Liver (tissue), 9 donors: Measurements from ENCODE around the gene CITED2. TPM values are rescaled to one million over a fixed set of nuclear protein-coding genes. Genes with fewer than 3 reads are reported as not detected.

Experiments
- DNase-seq: peaks from one replicate; pipeline ENCODE4 v3.0.0-alpha.2; 2017; ENCODE audit warnings: low spot score
- H3K27ac ChIP-seq, 2 donors: one replicate each; pipeline ENCODE4 v1.7.0; 2013; ENCODE audit warnings: inconsistent platforms in 2 of 2, low read length in 2 of 2, control low read depth in 1 of 2, low read depth in 1 of 2, mild to moderate bottlenecking in 1 of 2
- H3K27me3 ChIP-seq, 4 donors: one replicate each; pipeline versions ENCODE4 v1.6.1 to v1.7.0; 2013; ENCODE audit warnings: low read length in 3 of 4, inconsistent platforms in 1 of 4, mild to moderate bottlenecking in 1 of 4, moderate library complexity in 1 of 4; ENCODE audit not compliant: control insufficient read depth in 4 of 4, insufficient read depth in 4 of 4
- H3K36me3 ChIP-seq, 4 donors: one replicate each; pipeline versions ENCODE4 v1.6.1 to v1.7.0; 2013; ENCODE audit warnings: low read length in 3 of 4, mild to moderate bottlenecking in 3 of 4, low read depth in 1 of 4, moderate library complexity in 1 of 4; ENCODE audit not compliant: control insufficient read depth in 4 of 4, insufficient read depth in 3 of 4
- H3K4me1 ChIP-seq, 4 donors: one replicate each; pipeline versions ENCODE4 v1.6.1 to v1.7.0; 2013; ENCODE audit warnings: low read length in 3 of 4, mild to moderate bottlenecking in 3 of 4, moderate library complexity in 1 of 4; ENCODE audit not compliant: control insufficient read depth in 4 of 4, insufficient read depth in 4 of 4
- H3K4me3 ChIP-seq, 3 donors: one replicate each; pipeline versions ENCODE4 v1.6.1 to v1.7.0; 2013; ENCODE audit warnings: low read length in 3 of 3, control low read depth in 1 of 3, low read depth in 1 of 3, mild to moderate bottlenecking in 1 of 3
- H3K9ac ChIP-seq, 2 donors: one replicate each; pipeline ENCODE4 v1.7.0; 2013; ENCODE audit warnings: low read length in 2 of 2, mild to moderate bottlenecking in 2 of 2, moderate library complexity in 2 of 2, control low read depth in 1 of 2, low read depth in 1 of 2
- H3K9me3 ChIP-seq, 4 donors: one replicate each; pipeline versions ENCODE4 v1.6.1 to v1.7.0; 2013; ENCODE audit warnings: low read length in 3 of 4; ENCODE audit not compliant: control insufficient read depth in 4 of 4
- EGR1 ChIP-seq, 2 donors: IDR thresholded peaks; 2 replicates each; pipeline ENCODE4 v1.6.1; 2016 to 2018; ENCODE audit warnings: antibody characterized with exemption in 2 of 2, low read depth in 2 of 2
- FOXA1 ChIP-seq: IDR thresholded peaks from 2 replicates; pipeline ENCODE4 v1.6.1; 2016; ENCODE audit warnings: antibody characterized with exemption
- FOXA2 ChIP-seq: IDR thresholded peaks from 2 replicates; pipeline ENCODE4 v1.6.1; 2016; ENCODE audit warnings: antibody characterized with exemption
- GABPA ChIP-seq, 2 donors: IDR thresholded peaks in 1 of 2; conservative IDR thresholded peaks in 1 of 2; 2 replicates each; pipeline ENCODE4 v1.6.1; 2016; ENCODE audit warnings: antibody characterized with exemption in 2 of 2, mild to moderate bottlenecking in 1 of 2, moderate library complexity in 1 of 2
- HNF4A ChIP-seq, 2 donors: conservative IDR thresholded peaks; 2 replicates each; pipeline ENCODE4 v1.6.1; 2016; ENCODE audit warnings: antibody characterized with exemption in 2 of 2, mild to moderate bottlenecking in 2 of 2
- HNF4G ChIP-seq: IDR thresholded peaks from 2 replicates; pipeline ENCODE4 v1.6.1; 2016; ENCODE audit warnings: antibody characterized with exemption
- JUND ChIP-seq, 2 donors: IDR thresholded peaks; 2 replicates each; pipeline ENCODE4 v1.6.1; 2016; ENCODE audit warnings: antibody characterized with exemption in 2 of 2
- NR2F2 ChIP-seq: IDR thresholded peaks from 2 replicates; pipeline ENCODE4 v1.6.1; 2016; ENCODE audit warnings: antibody characterized with exemption
- RAD21 ChIP-seq, 2 donors: IDR thresholded peaks; 2 replicates each; pipeline ENCODE4 v1.6.1; 2016; ENCODE audit warnings: antibody characterized with exemption in 2 of 2, mild to moderate bottlenecking in 2 of 2
- RXRA ChIP-seq, 2 donors: IDR thresholded peaks; 2 replicates each; pipeline ENCODE4 v1.6.1; 2017 to 2018; ENCODE audit warnings: antibody characterized with exemption in 2 of 2, mild to moderate bottlenecking in 1 of 2
- SP1 ChIP-seq: IDR thresholded peaks from 2 replicates; pipeline ENCODE4 v1.6.1; 2018; ENCODE audit warnings: antibody characterized with exemption, mild to moderate bottlenecking
- TAF1 ChIP-seq: conservative IDR thresholded peaks from 2 replicates; pipeline ENCODE4 v1.6.1; 2016; ENCODE audit warnings: antibody characterized with exemption, mild to moderate bottlenecking
- YY1 ChIP-seq: IDR thresholded peaks from 2 replicates; pipeline ENCODE4 v1.6.1; 2016; ENCODE audit warnings: antibody characterized with exemption, mild to moderate bottlenecking
- WGBS: extraction: QIAGEN DNeasy Blood & Tissue Kit; methylation state at CpG from one replicate; pipeline ENCODE4 v1.1.7; 2013; 5-methylcytosine and 5-hydroxymethylcytosine counted together
- polyA plus RNA-seq, 2 donors: library from polyadenylated mRNA; stranded (reverse) in 1 of 2; unstranded in 1 of 2; fragments of 200-250 nt in 1 of 2; fragments of >200 nt in 1 of 2; fragmentation: Nextera tagmentation in 1 of 2; extraction: Ambion mirVana in 1 of 2; gene quantifications; one replicate each; pipeline versions ENCODE4 v1.2.1 to v1.2.3, GENCODE V29; 2013 to 2015
- total RNA-seq, 2 donors: library from RNA; depleted of rRNA; stranded (reverse); fragments of >200 nt; gene quantifications; one replicate each; pipeline ENCODE4 v1.2.3, GENCODE V29; 2014
- TF ChIP-seq, protein P1 (sequence below): IDR thresholded peaks from 2 replicates; pipeline ENCODE4 v1.6.1; 2016; ENCODE audit warnings: antibody characterized with exemption
- TF ChIP-seq, protein P2 (sequence below): IDR thresholded peaks from 2 replicates; pipeline ENCODE4 v1.6.1; 2016; ENCODE audit warnings: antibody characterized with exemption
- TF ChIP-seq, protein P3 (sequence below): IDR thresholded peaks from 2 replicates; pipeline ENCODE4 v1.6.1; 2016; ENCODE audit warnings: antibody characterized with exemption, mild to moderate bottlenecking
- TF ChIP-seq, protein P4 (sequence below): fragments of 150-350 bp; IDR thresholded peaks from 2 replicates; pipeline ENCODE4 v1.5.1; 2017; ENCODE audit warnings: improper control_type of control experiment, low read depth, low read length; ENCODE audit not compliant: missing input control
- TF ChIP-seq, protein P5 (sequence below): IDR thresholded peaks from 2 replicates; pipeline ENCODE4 v1.6.1; 2016; ENCODE audit warnings: antibody characterized with exemption
- donor health status: healthy.
- donor health status: healthy.
- donor health status: healthy.
- donor health status: healthy.
- donor health status: healthy.

Gene CITED2
- total and polyA plus RNA-seq, 4 donors: 9.9 to 57.1 (median 22.5) TPM

DNA sequence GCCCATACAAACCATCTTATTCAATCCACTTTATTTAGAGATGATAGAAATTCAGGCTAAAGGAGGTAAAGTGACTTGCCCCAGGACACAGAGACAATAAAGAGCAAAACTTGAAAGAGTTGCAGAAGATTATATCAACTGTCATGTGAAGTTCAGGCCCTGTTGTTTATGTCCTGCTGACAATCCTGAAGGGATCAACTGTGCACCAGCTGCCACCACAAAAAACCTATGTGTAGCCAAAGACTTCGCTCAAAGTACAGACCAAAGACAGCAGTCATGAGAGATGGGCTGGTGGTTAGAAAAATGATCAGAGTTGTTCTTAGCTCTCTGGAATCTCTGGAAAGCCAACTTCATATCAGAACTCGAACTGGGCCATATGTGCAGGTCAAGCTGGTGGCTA is 16.0 kb upstream of the CITED2 start:
- Histone ChIP-seq H3K9ac (no peak overlapping the region), H3K27me3 (no peaks in the 10 kb centered on the region), H3K9me3 (no peaks in the 10 kb centered on the region), H3K4me3 (no peak overlapping the region), H3K27ac (no peak overlapping the region), H3K36me3 (no peaks in the 10 kb centered on the region), H3K4me1 (peaks cover 3 to 11% (median 7%) of the 10 kb centered on the region in 4 donors)
- WGBS: 82% methylated on average over 2 of the region's 2 CpGs
- TF ChIP-seq RXRA (IDR thresholded peaks at IDR 0.05): no peak
- DNase-seq: no peak

DNA sequence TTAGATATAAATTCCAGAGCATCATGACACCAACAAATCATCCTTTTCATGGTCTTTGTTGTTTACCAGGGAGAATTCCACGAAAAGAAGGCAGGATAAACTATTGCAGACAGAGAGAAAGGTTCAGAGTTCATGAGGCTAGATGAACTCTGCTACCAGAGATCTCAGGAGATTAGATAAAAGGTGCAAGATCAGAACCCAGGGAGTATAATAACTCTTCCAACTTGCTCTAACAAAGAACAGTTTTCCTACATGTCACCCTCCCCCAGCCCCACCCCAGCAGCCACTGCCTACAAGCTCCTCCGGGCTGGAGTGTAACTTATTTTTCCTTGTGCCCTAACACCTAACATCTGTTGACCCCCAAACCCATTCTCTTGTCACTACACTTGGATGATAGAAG is 13.9 kb upstream of the CITED2 start:
- Histone ChIP-seq H3K4me1 (peaks cover 3 to 11% (median 7%) of the 10 kb centered on the region in 4 donors), H3K9me3 (no peaks in the 10 kb centered on the region), H3K36me3 (no peaks in the 10 kb centered on the region), H3K27ac (no peak overlapping the region), H3K27me3 (no peaks in the 10 kb centered on the region), H3K9ac (no peak overlapping the region), H3K4me3 (no peak overlapping the region)
- 37% methylated on average over 2 of the region's 2 CpGs for WGBS
- no peak for TF ChIP-seq YY1
- no peak for TF ChIP-seq EGR1 (IDR thresholded peaks at IDR 0.05; ENCODE audit: low read depth in 2 of 2)
- TF ChIP-seq, protein P1, sequence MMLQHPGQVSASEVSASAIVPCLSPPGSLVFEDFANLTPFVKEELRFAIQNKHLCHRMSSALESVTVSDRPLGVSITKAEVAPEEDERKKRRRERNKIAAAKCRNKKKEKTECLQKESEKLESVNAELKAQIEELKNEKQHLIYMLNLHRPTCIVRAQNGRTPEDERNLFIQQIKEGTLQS: no peak
- peak; percentile 70 to 78 for TF ChIP-seq RXRA (IDR thresholded peaks at IDR 0.05)
- peak; percentile 25 for TF ChIP-seq HNF4G
- TF ChIP-seq GABPA (IDR thresholded peaks at IDR 0.05 in 1 of 2, conservative IDR thresholded peaks at IDR 0.05 in 1 of 2): no peak
- TF ChIP-seq, protein P2, sequence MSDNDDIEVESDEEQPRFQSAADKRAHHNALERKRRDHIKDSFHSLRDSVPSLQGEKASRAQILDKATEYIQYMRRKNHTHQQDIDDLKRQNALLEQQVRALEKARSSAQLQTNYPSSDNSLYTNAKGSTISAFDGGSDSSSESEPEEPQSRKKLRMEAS: no peak
- no peak for TF ChIP-seq FOXA2
- peak; percentile 69 to 86 for TF ChIP-seq HNF4A (conservative IDR thresholded peaks at IDR 0.05)
- TF ChIP-seq RAD21 (IDR thresholded peaks at IDR 0.05): peak; percentile 29 to 39
- peak in 1 of 2 donors; percentile 55 for TF ChIP-seq JUND (IDR thresholded peaks at IDR 0.05)
- TF ChIP-seq FOXA1: no peak
- TF ChIP-seq, protein P3, sequence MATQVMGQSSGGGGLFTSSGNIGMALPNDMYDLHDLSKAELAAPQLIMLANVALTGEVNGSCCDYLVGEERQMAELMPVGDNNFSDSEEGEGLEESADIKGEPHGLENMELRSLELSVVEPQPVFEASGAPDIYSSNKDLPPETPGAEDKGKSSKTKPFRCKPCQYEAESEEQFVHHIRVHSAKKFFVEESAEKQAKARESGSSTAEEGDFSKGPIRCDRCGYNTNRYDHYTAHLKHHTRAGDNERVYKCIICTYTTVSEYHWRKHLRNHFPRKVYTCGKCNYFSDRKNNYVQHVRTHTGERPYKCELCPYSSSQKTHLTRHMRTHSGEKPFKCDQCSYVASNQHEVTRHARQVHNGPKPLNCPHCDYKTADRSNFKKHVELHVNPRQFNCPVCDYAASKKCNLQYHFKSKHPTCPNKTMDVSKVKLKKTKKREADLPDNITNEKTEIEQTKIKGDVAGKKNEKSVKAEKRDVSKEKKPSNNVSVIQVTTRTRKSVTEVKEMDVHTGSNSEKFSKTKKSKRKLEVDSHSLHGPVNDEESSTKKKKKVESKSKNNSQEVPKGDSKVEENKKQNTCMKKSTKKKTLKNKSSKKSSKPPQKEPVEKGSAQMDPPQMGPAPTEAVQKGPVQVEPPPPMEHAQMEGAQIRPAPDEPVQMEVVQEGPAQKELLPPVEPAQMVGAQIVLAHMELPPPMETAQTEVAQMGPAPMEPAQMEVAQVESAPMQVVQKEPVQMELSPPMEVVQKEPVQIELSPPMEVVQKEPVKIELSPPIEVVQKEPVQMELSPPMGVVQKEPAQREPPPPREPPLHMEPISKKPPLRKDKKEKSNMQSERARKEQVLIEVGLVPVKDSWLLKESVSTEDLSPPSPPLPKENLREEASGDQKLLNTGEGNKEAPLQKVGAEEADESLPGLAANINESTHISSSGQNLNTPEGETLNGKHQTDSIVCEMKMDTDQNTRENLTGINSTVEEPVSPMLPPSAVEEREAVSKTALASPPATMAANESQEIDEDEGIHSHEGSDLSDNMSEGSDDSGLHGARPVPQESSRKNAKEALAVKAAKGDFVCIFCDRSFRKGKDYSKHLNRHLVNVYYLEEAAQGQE: no peak
- TF ChIP-seq, protein P4, sequence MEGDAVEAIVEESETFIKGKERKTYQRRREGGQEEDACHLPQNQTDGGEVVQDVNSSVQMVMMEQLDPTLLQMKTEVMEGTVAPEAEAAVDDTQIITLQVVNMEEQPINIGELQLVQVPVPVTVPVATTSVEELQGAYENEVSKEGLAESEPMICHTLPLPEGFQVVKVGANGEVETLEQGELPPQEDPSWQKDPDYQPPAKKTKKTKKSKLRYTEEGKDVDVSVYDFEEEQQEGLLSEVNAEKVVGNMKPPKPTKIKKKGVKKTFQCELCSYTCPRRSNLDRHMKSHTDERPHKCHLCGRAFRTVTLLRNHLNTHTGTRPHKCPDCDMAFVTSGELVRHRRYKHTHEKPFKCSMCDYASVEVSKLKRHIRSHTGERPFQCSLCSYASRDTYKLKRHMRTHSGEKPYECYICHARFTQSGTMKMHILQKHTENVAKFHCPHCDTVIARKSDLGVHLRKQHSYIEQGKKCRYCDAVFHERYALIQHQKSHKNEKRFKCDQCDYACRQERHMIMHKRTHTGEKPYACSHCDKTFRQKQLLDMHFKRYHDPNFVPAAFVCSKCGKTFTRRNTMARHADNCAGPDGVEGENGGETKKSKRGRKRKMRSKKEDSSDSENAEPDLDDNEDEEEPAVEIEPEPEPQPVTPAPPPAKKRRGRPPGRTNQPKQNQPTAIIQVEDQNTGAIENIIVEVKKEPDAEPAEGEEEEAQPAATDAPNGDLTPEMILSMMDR: no peak
- TF ChIP-seq NR2F2: no peak
- TF ChIP-seq, protein P5, sequence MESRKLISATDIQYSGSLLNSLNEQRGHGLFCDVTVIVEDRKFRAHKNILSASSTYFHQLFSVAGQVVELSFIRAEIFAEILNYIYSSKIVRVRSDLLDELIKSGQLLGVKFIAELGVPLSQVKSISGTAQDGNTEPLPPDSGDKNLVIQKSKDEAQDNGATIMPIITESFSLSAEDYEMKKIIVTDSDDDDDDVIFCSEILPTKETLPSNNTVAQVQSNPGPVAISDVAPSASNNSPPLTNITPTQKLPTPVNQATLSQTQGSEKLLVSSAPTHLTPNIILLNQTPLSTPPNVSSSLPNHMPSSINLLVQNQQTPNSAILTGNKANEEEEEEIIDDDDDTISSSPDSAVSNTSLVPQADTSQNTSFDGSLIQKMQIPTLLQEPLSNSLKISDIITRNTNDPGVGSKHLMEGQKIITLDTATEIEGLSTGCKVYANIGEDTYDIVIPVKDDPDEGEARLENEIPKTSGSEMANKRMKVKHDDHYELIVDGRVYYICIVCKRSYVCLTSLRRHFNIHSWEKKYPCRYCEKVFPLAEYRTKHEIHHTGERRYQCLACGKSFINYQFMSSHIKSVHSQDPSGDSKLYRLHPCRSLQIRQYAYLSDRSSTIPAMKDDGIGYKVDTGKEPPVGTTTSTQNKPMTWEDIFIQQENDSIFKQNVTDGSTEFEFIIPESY: no peak
- TF ChIP-seq SP1: peak; percentile 31
- no peak for TF ChIP-seq TAF1
- no peak for DNase-seq
